DMS153 treated with DMSO at 0.1 percent for 48 hours (cell line): ENCODE measurements around the gene GSTT4.
"Not testable (repeated sequence)": the region's sequence is repeated elsewhere in the genome, so short reads cannot be mapped to it uniquely, and the experiment has no call there.

Source experiments
- DNase-seq: peaks from one replicate; lab custom pipeline; 2025; ENCODE audit not compliant: unreplicated experiment; lab: John Stamatoyannopoulos, UW

Gene GSTT4

GRCh38 chr22:24026056-24026455 lies 20.8 kb upstream of the GSTT4 start:
- no peak for DNase-seq

GRCh38 chr22:24025475-24025874 lies 20.2 kb upstream of the GSTT4 start:
- DNase-seq = no peak

GRCh38 chr22:24024354-24024753 lies 19.1 kb upstream of the GSTT4 start:
- DNase-seq = no peak

- DNase-seq = no peak
Measured at GRCh38 chr22:24023204-24023789, 18.0 kb upstream of the GSTT4 start.

GRCh38 chr22:24021304-24021703 lies 16.1 kb upstream of the GSTT4 start:
- no peak for DNase-seq

- no peak for DNase-seq
Measured at GRCh38 chr22:24016156-24016555, 10.9 kb upstream of the GSTT4 start.

- no peak for DNase-seq
Measured at GRCh38 chr22:24011735-24012068, 6.4 kb upstream of the GSTT4 start.

GRCh38 chr22:24010018-24010391 lies 4.8 kb upstream of the GSTT4 start:
- no peak for DNase-seq

- DNase-seq = no peak
Measured at GRCh38 chr22:24009227-24010017, 4.2 kb upstream of the GSTT4 start.

- DNase-seq = no peak
Measured at GRCh38 chr22:24008381-24009226, 3.4 kb upstream of the GSTT4 start.

- no peak for DNase-seq
Measured at GRCh38 chr22:24008022-24008283, 2.7 kb upstream of the GSTT4 start.

GRCh38 chr22:24007253-24008021 lies 2.2 kb upstream of the GSTT4 start:
- no peak for DNase-seq

- no peak for DNase-seq
Measured at GRCh38 chr22:24006914-24007214, 1.6 kb upstream of the GSTT4 start.

GRCh38 chr22:24006207-24006913 lies 1.1 kb upstream of the GSTT4 start:
- no peak for DNase-seq

GRCh38 chr22:24003887-24004286 lies 1.4 kb downstream of the GSTT4 start:
- DNase-seq = no peak

GRCh38 chr22:24002851-24003250 lies 2.4 kb downstream of the GSTT4 start:
- no peak for DNase-seq

GRCh38 chr22:24002272-24002671 lies 3.0 kb downstream of the GSTT4 start:
- no peak for DNase-seq

GRCh38 chr22:24001314-24001713 lies 3.9 kb downstream of the GSTT4 start:
- DNase-seq = no peak

- not testable (repeated sequence) for DNase-seq
Measured at GRCh38 chr22:23999779-24000178, 5.5 kb downstream of the GSTT4 start.

- DNase-seq = no peak
Measured at GRCh38 chr22:23997092-23997491, 8.2 kb downstream of the GSTT4 start.

GRCh38 chr22:23993581-23994177 lies 11.6 kb downstream of the GSTT4 start:
- DNase-seq = not testable (repeated sequence)
